GM23338 (cell line): Measurements from ENCODE around the gene ADAT1. TPM values are rescaled to one million over a fixed set of nuclear protein-coding genes. Genes with fewer than 3 reads are reported as not detected.

Source experiments
- ATAC-seq: fragments of 200-7000 bp; cut with Tn5 transposase; 3 replicates; pipeline ENCODE4 v1.9.1; 2020
- DNase-seq: peaks from one replicate; pipeline ENCODE4 v3.0.0-alpha.2; 2015; ENCODE audit warnings: low spot score
- H2AFZ ChIP-seq: fragments of 200-600 bp; sonication (generic); 2 replicates; pipeline ENCODE4 v1.8.0; 2016; ENCODE audit warnings: antibody characterized with exemption, mild to moderate bottlenecking, moderate library complexity
- H3F3A ChIP-seq: fragments of 200-600 bp; sonication (generic); replicated peaks from 2 replicates; pipeline ENCODE4 v1.8.0; 2017; ENCODE audit warnings: antibody characterized with exemption, mixed run types, low read depth
- H3K27ac ChIP-seq: fragments of 200-600 bp; sonication (generic); 2 replicates; pipeline ENCODE4 v1.6.1; 2016; ENCODE audit warnings: low read depth
- H3K27me3 ChIP-seq: fragments of 200-600 bp; sonication (generic); 2 replicates; pipeline ENCODE4 v1.8.0; 2016; ENCODE audit warnings: mild to moderate bottlenecking, mixed run types, moderate library complexity; ENCODE audit not compliant: insufficient read depth
- H3K36me3 ChIP-seq: fragments of 200-600 bp; sonication (generic); 2 replicates; pipeline ENCODE4 v1.8.0; 2016; ENCODE audit warnings: mild to moderate bottlenecking; ENCODE audit not compliant: insufficient read depth
- H3K4me1 ChIP-seq: fragments of 200-600 bp; sonication (generic); 2 replicates; pipeline ENCODE4 v1.8.0; 2016; ENCODE audit warnings: mild to moderate bottlenecking, moderate library complexity; ENCODE audit not compliant: insufficient read depth
- H3K4me2 ChIP-seq: fragments of 200-600 bp; sonication (generic); 2 replicates; pipeline ENCODE4 v1.7.1; 2017; ENCODE audit warnings: mixed run types
- H3K4me3 ChIP-seq: fragments of 200-600 bp; sonication (generic); 2 replicates; pipeline ENCODE4 v1.6.1; 2016; ENCODE audit warnings: mixed run types
- H3K79me2 ChIP-seq: fragments of 200-600 bp; sonication (generic); replicated peaks from 2 replicates; pipeline ENCODE4 v1.8.0; 2017; ENCODE audit warnings: mild to moderate bottlenecking; ENCODE audit not compliant: insufficient read depth
- H3K9me2 ChIP-seq: fragments of 200-600 bp; sonication (generic); 2 replicates; pipeline ENCODE4 v1.8.0; 2017; ENCODE audit not compliant: insufficient read depth
- H4K20me1 ChIP-seq: fragments of 200-600 bp; sonication (generic); replicated peaks from 2 replicates; pipeline ENCODE4 v1.8.0; 2017; ENCODE audit warnings: mild to moderate bottlenecking; ENCODE audit not compliant: insufficient read depth
- H3K27ac Mint-ChIP-seq: 2 replicates; pipeline ENCODE4 v1.8.0; 2020; ENCODE audit warnings: inconsistent platforms, mild to moderate bottlenecking, moderate library complexity, mixed read lengths
- H3K27me3 Mint-ChIP-seq: 3 replicates; pipeline ENCODE4 v1.8.0; 2022; ENCODE audit warnings: low read depth, mild to moderate bottlenecking, moderate library complexity, mixed read lengths, inconsistent platforms; ENCODE audit not compliant: insufficient read depth, poor library complexity
- H3K36me3 Mint-ChIP-seq: 3 replicates; pipeline ENCODE4 v1.8.0; 2021; ENCODE audit warnings: low read depth, mild to moderate bottlenecking, inconsistent platforms, moderate library complexity, mixed read lengths
- H3K4me1 Mint-ChIP-seq: 3 replicates; pipeline ENCODE4 v1.8.0; 2020; ENCODE audit warnings: mild to moderate bottlenecking, inconsistent platforms, mixed read lengths
- H3K4me3 Mint-ChIP-seq: 3 replicates; pipeline ENCODE4 v1.8.0; 2021; ENCODE audit warnings: moderate library complexity, mild to moderate bottlenecking, inconsistent platforms, mixed read lengths
- H3K9me3 Mint-ChIP-seq: 3 replicates; pipeline ENCODE4 v1.8.0; 2020; ENCODE audit warnings: moderate library complexity, mild to moderate bottlenecking, inconsistent platforms, mixed read lengths
- CREB1 ChIP-seq: fragments of 250-450 bp; sonication (Bioruptor Pico); IDR thresholded peaks from 2 replicates; pipeline ENCODE4 v1.5.0; 2020; ENCODE audit warnings: low read depth, mild to moderate bottlenecking, moderate library complexity
- ETS1 ChIP-seq: IDR thresholded peaks from 2 replicates; pipeline ENCODE4 v1.6.1; 2016; ENCODE audit warnings: antibody characterized with exemption
- EZH2 ChIP-seq: fragments of 200-600 bp; sonication (generic); IDR thresholded peaks from one replicate; pipeline ENCODE4 v1.8.0; 2017; ENCODE audit warnings: antibody characterized with exemption, mild to moderate bottlenecking, low read depth; ENCODE audit not compliant: unreplicated experiment
- EZH2phosphoT487 ChIP-seq: fragments of 200-600 bp; sonication (generic); IDR thresholded peaks from one replicate; pipeline ENCODE4 v1.8.1; 2018; ENCODE audit warnings: antibody characterized with exemption; ENCODE audit not compliant: unreplicated experiment
- JUNB ChIP-seq: IDR thresholded peaks from one replicate; pipeline ENCODE4 v1.6.1; 2016; ENCODE audit warnings: antibody characterized with exemption; ENCODE audit not compliant: unreplicated experiment
- POLR2AphosphoS5 ChIP-seq: IDR thresholded peaks from 2 replicates; pipeline ENCODE4 v1.6.1; 2016; ENCODE audit warnings: antibody characterized with exemption, low read depth
- STAT1 ChIP-seq: IDR thresholded peaks from one replicate; pipeline ENCODE4 v1.6.1; 2016; ENCODE audit warnings: antibody characterized with exemption; ENCODE audit not compliant: unreplicated experiment
- ZNF114 ChIP-seq: fragments of 250-450 bp; sonication (Bioruptor Pico); IDR thresholded peaks from 2 replicates; pipeline ENCODE4 v1.5.0; 2020; ENCODE audit warnings: mild to moderate bottlenecking, moderate library complexity
- ZNF331 ChIP-seq: fragments of 250-450 bp; sonication (Bioruptor Pico); IDR thresholded peaks from 2 replicates; pipeline ENCODE4 v1.5.0; 2020; ENCODE audit warnings: low read depth, mild to moderate bottlenecking, moderate library complexity
- polyA plus RNA-seq: library from polyadenylated mRNA; unstranded; fragments of >200 nt; fragmentation: Nextera tagmentation; extraction: Ambion mirVana; gene quantifications from 2 replicates; pipeline ENCODE4 v1.2.1, GENCODE V29; 2016
- total RNA-seq: library from RNA; depleted of rRNA; stranded (reverse); fragments of >200 nt; shearing (Covaris generic); gene quantifications from 2 replicates; pipeline ENCODE4 v1.2.3, GENCODE V29; 2014
- TF ChIP-seq, protein P1 (sequence below), 2 experiments: fragments of 200-600 bp in 1 of 2; sonication (generic) in 1 of 2; conservative IDR thresholded peaks; 2 replicates each; pipeline versions ENCODE4 v1.5.1 to v1.6.1; 2016 to 2017; ENCODE audit warnings: antibody characterized with exemption in 2 of 2, low read depth in 2 of 2, mild to moderate bottlenecking in 2 of 2, moderate library complexity in 1 of 2
- TF ChIP-seq, protein P2 (sequence below): IDR thresholded peaks from one replicate; pipeline ENCODE4 v1.6.1; 2018; ENCODE audit warnings: antibody characterized with exemption; ENCODE audit not compliant: unreplicated experiment
- TF ChIP-seq, protein P3 (sequence below): fragments of 250-450 bp; sonication (Bioruptor Pico); IDR thresholded peaks from 2 replicates; pipeline ENCODE4 v1.5.0; 2020; ENCODE audit warnings: mild to moderate bottlenecking, moderate library complexity

The ADAT1 gene
- total and polyA plus RNA-seq, 2 experiments from 2014 or later: 17.4 to 53.6 TPM

DNA sequence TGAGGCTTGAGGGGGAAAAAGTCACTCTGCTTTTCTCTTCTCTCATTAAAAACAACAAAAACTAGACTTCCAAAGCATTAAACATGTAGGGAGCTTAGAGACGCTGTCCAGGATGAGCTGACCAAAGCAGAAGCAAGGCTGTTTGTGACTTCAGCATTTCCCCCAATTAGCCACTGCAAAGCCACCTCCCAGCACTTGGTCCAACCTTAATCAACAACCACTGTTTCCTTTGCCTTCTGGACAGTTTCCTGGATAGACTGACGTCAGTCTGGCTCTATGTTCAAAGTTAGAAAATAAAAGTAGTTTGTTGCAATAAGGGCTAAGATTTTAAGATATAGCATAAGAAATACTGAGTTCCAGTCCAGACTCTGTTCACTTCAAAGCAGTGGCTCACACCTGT lies 70.1 kb downstream of the ADAT1 start:
- H3F3A ChIP-seq: no peaks in the 10 kb centered on the region
- Mint-ChIP-seq H3K4me3 (no peak overlapping the region), H3K27me3 (peaks cover 9% of the 10 kb centered on the region), H3K4me1 (peaks cover 13% of the 10 kb centered on the region; the same call in 2 of the 3 replicates), H3K9me3 (no peaks in the 10 kb centered on the region), H3K36me3 (no peaks in the 10 kb centered on the region), H3K27ac (no peak overlapping the region)
- no peak overlapping the region for H3K4me3 ChIP-seq
- no peak overlapping the region for H2AFZ ChIP-seq
- ATAC-seq (no peak), DNase-seq (no peak)
- H3K4me2 ChIP-seq: no peak overlapping the region
- no peak overlapping the region for H3K27ac ChIP-seq
- H3K4me1 ChIP-seq: peaks cover 8% of the 10 kb centered on the region
- no peaks in the 10 kb centered on the region for H3K36me3 ChIP-seq
- H3K27me3 ChIP-seq: no peaks in the 10 kb centered on the region
- no peaks in the 10 kb centered on the region; the same call in 1 of the 2 replicates for H3K79me2 ChIP-seq
- no peak for TF ChIP-seq POLR2AphosphoS5
- TF ChIP-seq ZNF114: no peak
- no peak for TF ChIP-seq ETS1
- TF ChIP-seq STAT1: no peak
- TF ChIP-seq, protein P1, sequence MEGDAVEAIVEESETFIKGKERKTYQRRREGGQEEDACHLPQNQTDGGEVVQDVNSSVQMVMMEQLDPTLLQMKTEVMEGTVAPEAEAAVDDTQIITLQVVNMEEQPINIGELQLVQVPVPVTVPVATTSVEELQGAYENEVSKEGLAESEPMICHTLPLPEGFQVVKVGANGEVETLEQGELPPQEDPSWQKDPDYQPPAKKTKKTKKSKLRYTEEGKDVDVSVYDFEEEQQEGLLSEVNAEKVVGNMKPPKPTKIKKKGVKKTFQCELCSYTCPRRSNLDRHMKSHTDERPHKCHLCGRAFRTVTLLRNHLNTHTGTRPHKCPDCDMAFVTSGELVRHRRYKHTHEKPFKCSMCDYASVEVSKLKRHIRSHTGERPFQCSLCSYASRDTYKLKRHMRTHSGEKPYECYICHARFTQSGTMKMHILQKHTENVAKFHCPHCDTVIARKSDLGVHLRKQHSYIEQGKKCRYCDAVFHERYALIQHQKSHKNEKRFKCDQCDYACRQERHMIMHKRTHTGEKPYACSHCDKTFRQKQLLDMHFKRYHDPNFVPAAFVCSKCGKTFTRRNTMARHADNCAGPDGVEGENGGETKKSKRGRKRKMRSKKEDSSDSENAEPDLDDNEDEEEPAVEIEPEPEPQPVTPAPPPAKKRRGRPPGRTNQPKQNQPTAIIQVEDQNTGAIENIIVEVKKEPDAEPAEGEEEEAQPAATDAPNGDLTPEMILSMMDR (conservative IDR thresholded peaks at IDR 0.05; ENCODE audit: low read depth in 2 of 2): no peak
- TF ChIP-seq, protein P2, sequence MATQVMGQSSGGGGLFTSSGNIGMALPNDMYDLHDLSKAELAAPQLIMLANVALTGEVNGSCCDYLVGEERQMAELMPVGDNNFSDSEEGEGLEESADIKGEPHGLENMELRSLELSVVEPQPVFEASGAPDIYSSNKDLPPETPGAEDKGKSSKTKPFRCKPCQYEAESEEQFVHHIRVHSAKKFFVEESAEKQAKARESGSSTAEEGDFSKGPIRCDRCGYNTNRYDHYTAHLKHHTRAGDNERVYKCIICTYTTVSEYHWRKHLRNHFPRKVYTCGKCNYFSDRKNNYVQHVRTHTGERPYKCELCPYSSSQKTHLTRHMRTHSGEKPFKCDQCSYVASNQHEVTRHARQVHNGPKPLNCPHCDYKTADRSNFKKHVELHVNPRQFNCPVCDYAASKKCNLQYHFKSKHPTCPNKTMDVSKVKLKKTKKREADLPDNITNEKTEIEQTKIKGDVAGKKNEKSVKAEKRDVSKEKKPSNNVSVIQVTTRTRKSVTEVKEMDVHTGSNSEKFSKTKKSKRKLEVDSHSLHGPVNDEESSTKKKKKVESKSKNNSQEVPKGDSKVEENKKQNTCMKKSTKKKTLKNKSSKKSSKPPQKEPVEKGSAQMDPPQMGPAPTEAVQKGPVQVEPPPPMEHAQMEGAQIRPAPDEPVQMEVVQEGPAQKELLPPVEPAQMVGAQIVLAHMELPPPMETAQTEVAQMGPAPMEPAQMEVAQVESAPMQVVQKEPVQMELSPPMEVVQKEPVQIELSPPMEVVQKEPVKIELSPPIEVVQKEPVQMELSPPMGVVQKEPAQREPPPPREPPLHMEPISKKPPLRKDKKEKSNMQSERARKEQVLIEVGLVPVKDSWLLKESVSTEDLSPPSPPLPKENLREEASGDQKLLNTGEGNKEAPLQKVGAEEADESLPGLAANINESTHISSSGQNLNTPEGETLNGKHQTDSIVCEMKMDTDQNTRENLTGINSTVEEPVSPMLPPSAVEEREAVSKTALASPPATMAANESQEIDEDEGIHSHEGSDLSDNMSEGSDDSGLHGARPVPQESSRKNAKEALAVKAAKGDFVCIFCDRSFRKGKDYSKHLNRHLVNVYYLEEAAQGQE: no peak
- TF ChIP-seq EZH2phosphoT487: no peak
- no peak for TF ChIP-seq ZNF331
- TF ChIP-seq JUNB: no peak
- no peak for TF ChIP-seq EZH2
- no peak for TF ChIP-seq CREB1 (CRISPR knock-in tag)
- TF ChIP-seq, protein P3, sequence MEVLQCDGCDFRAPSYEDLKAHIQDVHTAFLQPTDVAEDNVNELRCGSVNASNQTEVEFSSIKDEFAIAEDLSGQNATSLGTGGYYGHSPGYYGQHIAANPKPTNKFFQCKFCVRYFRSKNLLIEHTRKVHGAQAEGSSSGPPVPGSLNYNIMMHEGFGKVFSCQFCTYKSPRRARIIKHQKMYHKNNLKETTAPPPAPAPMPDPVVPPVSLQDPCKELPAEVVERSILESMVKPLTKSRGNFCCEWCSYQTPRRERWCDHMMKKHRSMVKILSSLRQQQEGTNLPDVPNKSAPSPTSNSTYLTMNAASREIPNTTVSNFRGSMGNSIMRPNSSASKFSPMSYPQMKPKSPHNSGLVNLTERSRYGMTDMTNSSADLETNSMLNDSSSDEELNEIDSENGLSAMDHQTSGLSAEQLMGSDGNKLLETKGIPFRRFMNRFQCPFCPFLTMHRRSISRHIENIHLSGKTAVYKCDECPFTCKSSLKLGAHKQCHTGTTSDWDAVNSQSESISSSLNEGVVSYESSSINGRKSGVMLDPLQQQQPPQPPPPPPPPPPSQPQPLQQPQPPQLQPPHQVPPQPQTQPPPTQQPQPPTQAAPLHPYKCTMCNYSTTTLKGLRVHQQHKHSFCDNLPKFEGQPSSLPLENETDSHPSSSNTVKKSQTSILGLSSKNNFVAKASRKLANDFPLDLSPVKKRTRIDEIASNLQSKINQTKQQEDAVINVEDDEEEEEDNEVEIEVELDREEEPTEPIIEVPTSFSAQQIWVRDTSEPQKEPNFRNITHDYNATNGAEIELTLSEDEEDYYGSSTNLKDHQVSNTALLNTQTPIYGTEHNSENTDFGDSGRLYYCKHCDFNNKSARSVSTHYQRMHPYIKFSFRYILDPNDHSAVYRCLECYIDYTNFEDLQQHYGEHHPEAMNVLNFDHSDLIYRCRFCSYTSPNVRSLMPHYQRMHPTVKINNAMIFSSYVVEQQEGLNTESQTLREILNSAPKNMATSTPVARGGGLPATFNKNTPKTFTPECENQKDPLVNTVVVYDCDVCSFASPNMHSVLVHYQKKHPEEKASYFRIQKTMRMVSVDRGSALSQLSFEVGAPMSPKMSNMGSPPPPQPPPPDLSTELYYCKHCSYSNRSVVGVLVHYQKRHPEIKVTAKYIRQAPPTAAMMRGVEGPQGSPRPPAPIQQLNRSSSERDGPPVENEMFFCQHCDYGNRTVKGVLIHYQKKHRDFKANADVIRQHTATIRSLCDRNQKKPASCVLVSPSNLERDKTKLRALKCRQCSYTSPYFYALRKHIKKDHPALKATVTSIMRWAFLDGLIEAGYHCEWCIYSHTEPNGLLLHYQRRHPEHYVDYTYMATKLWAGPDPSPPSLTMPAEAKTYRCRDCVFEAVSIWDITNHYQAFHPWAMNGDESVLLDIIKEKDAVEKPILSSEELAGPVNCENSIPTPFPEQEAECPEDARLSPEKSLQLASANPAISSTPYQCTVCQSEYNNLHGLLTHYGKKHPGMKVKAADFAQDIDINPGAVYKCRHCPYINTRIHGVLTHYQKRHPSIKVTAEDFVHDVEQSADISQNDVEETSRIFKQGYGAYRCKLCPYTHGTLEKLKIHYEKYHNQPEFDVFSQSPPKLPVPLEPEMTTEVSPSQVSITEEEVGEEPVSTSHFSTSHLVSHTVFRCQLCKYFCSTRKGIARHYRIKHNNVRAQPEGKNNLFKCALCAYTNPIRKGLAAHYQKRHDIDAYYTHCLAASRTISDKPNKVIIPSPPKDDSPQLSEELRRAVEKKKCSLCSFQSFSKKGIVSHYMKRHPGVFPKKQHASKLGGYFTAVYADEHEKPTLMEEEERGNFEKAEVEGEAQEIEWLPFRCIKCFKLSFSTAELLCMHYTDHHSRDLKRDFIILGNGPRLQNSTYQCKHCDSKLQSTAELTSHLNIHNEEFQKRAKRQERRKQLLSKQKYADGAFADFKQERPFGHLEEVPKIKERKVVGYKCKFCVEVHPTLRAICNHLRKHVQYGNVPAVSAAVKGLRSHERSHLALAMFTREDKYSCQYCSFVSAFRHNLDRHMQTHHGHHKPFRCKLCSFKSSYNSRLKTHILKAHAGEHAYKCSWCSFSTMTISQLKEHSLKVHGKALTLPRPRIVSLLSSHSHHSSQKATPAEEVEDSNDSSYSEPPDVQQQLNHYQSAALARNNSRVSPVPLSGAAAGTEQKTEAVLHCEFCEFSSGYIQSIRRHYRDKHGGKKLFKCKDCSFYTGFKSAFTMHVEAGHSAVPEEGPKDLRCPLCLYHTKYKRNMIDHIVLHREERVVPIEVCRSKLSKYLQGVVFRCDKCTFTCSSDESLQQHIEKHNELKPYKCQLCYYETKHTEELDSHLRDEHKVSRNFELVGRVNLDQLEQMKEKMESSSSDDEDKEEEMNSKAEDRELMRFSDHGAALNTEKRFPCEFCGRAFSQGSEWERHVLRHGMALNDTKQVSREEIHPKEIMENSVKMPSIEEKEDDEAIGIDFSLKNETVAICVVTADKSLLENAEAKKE: no peak
- no peaks in the 10 kb centered on the region for H3K9me2 ChIP-seq
- no peaks in the 10 kb centered on the region for H4K20me1 ChIP-seq
